ENCODE measurements around the gene TMEM18. TPM values are rescaled to one million over a fixed set of nuclear protein-coding genes. Genes with fewer than 3 reads are reported as not detected.

The TMEM18 gene
- total and polyA plus RNA-seq, 2 donors (not counting 1 experiment from before 2014, with no cell fraction given): 15.2 to 39.7 TPM

DNA sequence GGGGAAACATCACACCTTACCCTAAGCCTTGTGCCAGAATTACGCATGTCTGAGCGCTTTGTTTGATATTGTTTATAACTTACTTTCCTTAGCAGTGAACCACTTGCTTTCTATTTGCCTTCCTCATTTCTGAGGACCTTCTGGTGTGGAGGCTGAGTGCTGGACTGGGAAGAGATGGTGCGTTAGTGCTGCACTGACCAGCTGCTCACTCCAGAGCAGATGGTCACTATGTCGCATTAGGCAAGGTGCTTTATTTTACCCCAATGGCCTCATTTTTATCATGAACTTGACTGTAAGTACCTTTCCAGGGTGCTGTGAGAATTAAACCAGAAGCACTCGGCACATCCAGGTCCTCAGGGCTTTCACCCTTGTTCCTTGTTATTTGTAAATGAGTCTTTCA lies 46.6 kb upstream of the TMEM18 start:
- Histone ChIP-seq H2AFZ (ENCODE audit: low read length) (no peak overlapping the region), H3K36me3 (ENCODE audit: control insufficient read depth, insufficient read depth, low read length) (no peaks in the 10 kb centered on the region), H3K9ac (ENCODE audit: insufficient read depth, low read length) (no peak overlapping the region), H3K9me3 (ENCODE audit: control insufficient read depth, insufficient read depth, low read depth, low read length) (no peaks in the 10 kb centered on the region), H3K27ac (ENCODE audit: insufficient read depth, low read length) (no peak overlapping the region), H3K4me1 (ENCODE audit: control insufficient read depth, extremely low read depth, insufficient read depth, low read length) (no peaks in the 10 kb centered on the region), H3K27me3 (ENCODE audit: control insufficient read depth, insufficient read depth, low read length) (no peaks in the 10 kb centered on the region), H3K4me3 (replicated peaks in 1 of 4; ENCODE audit: control extremely low read depth in 1 of 4, insufficient read depth in 1 of 4, low read depth in 3 of 4, low read length in 4 of 4) (no peak overlapping the region), H4K20me1 (ENCODE audit: control insufficient read depth, extremely low read depth, insufficient read depth, low read length) (no peaks in the 10 kb centered on the region), H3K4me2 (ENCODE audit: extremely low read depth, insufficient read depth, low read length) (no peak overlapping the region), H3K79me2 (ENCODE audit: control insufficient read depth, insufficient read depth, low read length) (no peaks in the 10 kb centered on the region)
- DNase-seq (ENCODE audit: low read depth in 2 of 2): no peak
- TF ChIP-seq EZH2 (IDR thresholded peaks at IDR 0.05; ENCODE audit: low read length, missing control alignments): no peak
- TF ChIP-seq, protein P1, sequence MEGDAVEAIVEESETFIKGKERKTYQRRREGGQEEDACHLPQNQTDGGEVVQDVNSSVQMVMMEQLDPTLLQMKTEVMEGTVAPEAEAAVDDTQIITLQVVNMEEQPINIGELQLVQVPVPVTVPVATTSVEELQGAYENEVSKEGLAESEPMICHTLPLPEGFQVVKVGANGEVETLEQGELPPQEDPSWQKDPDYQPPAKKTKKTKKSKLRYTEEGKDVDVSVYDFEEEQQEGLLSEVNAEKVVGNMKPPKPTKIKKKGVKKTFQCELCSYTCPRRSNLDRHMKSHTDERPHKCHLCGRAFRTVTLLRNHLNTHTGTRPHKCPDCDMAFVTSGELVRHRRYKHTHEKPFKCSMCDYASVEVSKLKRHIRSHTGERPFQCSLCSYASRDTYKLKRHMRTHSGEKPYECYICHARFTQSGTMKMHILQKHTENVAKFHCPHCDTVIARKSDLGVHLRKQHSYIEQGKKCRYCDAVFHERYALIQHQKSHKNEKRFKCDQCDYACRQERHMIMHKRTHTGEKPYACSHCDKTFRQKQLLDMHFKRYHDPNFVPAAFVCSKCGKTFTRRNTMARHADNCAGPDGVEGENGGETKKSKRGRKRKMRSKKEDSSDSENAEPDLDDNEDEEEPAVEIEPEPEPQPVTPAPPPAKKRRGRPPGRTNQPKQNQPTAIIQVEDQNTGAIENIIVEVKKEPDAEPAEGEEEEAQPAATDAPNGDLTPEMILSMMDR (conservative IDR thresholded peaks at IDR 0.05 in 1 of 2, IDR thresholded peaks at IDR 0.05 in 1 of 2; ENCODE audit: low read depth in 1 of 2, low read length in 2 of 2): no peak

DNA sequence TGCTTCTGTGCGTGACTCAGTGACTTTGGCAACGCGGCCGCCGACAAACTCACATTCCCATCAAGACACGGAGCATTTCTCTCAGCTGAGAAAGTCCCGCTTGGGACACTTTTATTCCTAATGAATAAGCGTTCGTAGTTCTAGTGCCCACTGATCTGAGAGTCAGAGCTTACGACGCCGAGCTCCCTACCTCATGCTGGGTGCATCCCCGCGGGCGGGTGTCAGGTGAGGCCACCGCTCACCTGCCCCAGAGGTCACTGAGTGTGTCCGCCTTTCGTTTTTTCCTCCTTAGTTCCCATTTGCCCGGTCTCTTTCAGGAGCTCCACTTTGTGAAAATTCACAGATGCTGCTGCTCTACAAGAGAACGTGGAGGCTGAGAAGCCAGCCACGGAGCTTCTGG lies 43.6 kb upstream of the TMEM18 start:
- no peak for TF ChIP-seq EZH2 (IDR thresholded peaks at IDR 0.05; ENCODE audit: low read length, missing control alignments)
- TF ChIP-seq, protein P1 (conservative IDR thresholded peaks at IDR 0.05 in 1 of 2, IDR thresholded peaks at IDR 0.05 in 1 of 2; ENCODE audit: low read depth in 1 of 2, low read length in 2 of 2): no peak
- Histone ChIP-seq H2AFZ (ENCODE audit: low read length) (no peak overlapping the region), H3K27me3 (ENCODE audit: control insufficient read depth, insufficient read depth, low read length) (no peaks in the 10 kb centered on the region), H3K9me3 (ENCODE audit: control insufficient read depth, insufficient read depth, low read depth, low read length) (no peaks in the 10 kb centered on the region), H3K79me2 (ENCODE audit: control insufficient read depth, insufficient read depth, low read length) (no peaks in the 10 kb centered on the region), H3K9ac (ENCODE audit: insufficient read depth, low read length) (no peak overlapping the region), H3K4me3 (replicated peaks in 1 of 4; ENCODE audit: control extremely low read depth in 1 of 4, insufficient read depth in 1 of 4, low read depth in 3 of 4, low read length in 4 of 4) (no peak overlapping the region), H3K27ac (ENCODE audit: insufficient read depth, low read length) (no peak overlapping the region), H3K4me2 (ENCODE audit: extremely low read depth, insufficient read depth, low read length) (no peak overlapping the region), H3K4me1 (ENCODE audit: control insufficient read depth, extremely low read depth, insufficient read depth, low read length) (no peaks in the 10 kb centered on the region), H3K36me3 (ENCODE audit: control insufficient read depth, insufficient read depth, low read length) (no peaks in the 10 kb centered on the region), H4K20me1 (ENCODE audit: control insufficient read depth, extremely low read depth, insufficient read depth, low read length) (no peaks in the 10 kb centered on the region)
- no peak for DNase-seq (ENCODE audit: low read depth in 2 of 2)

DNA sequence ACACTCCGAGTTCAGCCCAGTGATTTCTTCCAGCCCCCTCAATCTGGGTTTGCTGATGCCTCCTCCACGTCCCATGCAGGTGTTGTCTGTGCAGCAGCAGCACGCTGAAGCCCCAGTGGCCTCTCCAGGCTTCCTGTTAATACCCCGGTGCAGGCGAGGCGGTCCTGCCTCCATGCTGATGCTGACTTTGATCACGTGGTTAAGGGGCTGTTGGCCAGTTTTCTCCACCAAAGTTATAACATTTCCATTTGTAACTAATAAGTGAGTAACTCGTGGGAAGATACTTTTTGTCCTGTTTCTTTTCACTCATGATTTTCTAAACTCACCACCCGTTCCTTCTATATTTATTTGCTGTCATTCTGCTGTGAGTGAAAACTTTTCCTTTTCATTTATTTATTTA lies 42.5 kb upstream of the TMEM18 start:
- Histone ChIP-seq H3K36me3 (ENCODE audit: control insufficient read depth, insufficient read depth, low read length) (no peaks in the 10 kb centered on the region), H2AFZ (ENCODE audit: low read length) (no peak overlapping the region), H3K4me1 (ENCODE audit: control insufficient read depth, extremely low read depth, insufficient read depth, low read length) (no peaks in the 10 kb centered on the region), H3K4me3 (replicated peaks in 1 of 4; ENCODE audit: control extremely low read depth in 1 of 4, insufficient read depth in 1 of 4, low read depth in 3 of 4, low read length in 4 of 4) (no peak overlapping the region), H4K20me1 (ENCODE audit: control insufficient read depth, extremely low read depth, insufficient read depth, low read length) (no peaks in the 10 kb centered on the region), H3K9ac (ENCODE audit: insufficient read depth, low read length) (no peak overlapping the region), H3K9me3 (ENCODE audit: control insufficient read depth, insufficient read depth, low read depth, low read length) (no peaks in the 10 kb centered on the region), H3K27ac (ENCODE audit: insufficient read depth, low read length) (no peak overlapping the region), H3K27me3 (ENCODE audit: control insufficient read depth, insufficient read depth, low read length) (no peaks in the 10 kb centered on the region), H3K4me2 (ENCODE audit: extremely low read depth, insufficient read depth, low read length) (no peak overlapping the region), H3K79me2 (ENCODE audit: control insufficient read depth, insufficient read depth, low read length) (no peaks in the 10 kb centered on the region)
- DNase-seq (ENCODE audit: low read depth in 2 of 2): no peak
- TF ChIP-seq, protein P1 (conservative IDR thresholded peaks at IDR 0.05 in 1 of 2, IDR thresholded peaks at IDR 0.05 in 1 of 2; ENCODE audit: low read depth in 1 of 2, low read length in 2 of 2): no peak
- TF ChIP-seq EZH2 (IDR thresholded peaks at IDR 0.05; ENCODE audit: low read length, missing control alignments): no peak

All from fibroblast of lung (primary cell).